KOPT-K1 (cell line): ENCODE data around the gene ARHGAP27.
"Not testable (repeated sequence)": the region's sequence is repeated elsewhere in the genome, so short reads cannot be mapped to it uniquely, and the experiment has no call there.

Source experiments
- H3K27ac ChIP-seq: fragments of 200-600 bp; sonication (generic); 2 replicates; pipeline ENCODE4 v1.5.1; 2016; ENCODE audit warnings: antibody characterized with exemption, mild to moderate bottlenecking, low read depth, low read length; ENCODE audit not compliant: poor library complexity, severe bottlenecking
- H3K36me3 ChIP-seq: fragments of 200-600 bp; sonication (generic); 2 replicates; pipeline ENCODE4 v1.5.1; 2017; ENCODE audit warnings: antibody characterized with exemption, mild to moderate bottlenecking, low read length, moderate library complexity; ENCODE audit not compliant: insufficient read depth
- H3K9me3 ChIP-seq: fragments of 200-600 bp; sonication (generic); 2 replicates; pipeline ENCODE4 v1.5.1; 2017; ENCODE audit warnings: antibody characterized with exemption, low read length, mild to moderate bottlenecking; ENCODE audit not compliant: insufficient read depth, poor library complexity, severe bottlenecking

Gene ARHGAP27

DNA sequence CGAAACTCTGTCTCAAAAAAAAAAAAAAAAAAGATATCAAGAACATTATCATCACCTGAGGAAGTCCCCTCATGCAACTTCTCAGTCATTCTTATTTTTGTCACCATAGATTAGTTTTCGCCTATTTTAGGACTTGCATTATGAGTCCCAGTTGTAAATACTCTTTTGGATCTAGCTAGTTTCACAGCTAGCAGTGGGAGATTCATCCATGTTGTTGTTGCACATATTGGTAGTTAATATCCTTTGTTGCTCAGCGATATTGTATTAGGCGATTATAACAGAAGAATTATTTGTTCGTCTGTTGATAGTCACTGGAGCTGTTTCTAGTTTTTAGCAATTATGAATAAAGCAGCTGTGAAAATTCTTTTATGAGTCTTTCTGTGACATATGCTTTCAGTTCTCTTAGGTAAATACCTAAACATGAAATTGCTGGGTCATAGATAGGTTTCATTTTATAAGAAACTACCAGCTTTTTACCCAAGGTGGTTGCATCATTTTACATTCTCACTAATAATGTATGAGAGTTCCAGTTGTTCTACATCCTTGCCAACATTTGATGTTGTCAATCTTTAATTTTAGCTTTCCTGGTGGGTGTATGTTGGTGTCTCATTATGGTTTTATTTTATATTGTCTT is 75.2 kb downstream of the ARHGAP27 start:
- Histone ChIP-seq H3K36me3 (no peaks in the 10 kb centered on the region), H3K9me3 (no peaks in the 10 kb centered on the region), H3K27ac (no peak overlapping the region)

DNA sequence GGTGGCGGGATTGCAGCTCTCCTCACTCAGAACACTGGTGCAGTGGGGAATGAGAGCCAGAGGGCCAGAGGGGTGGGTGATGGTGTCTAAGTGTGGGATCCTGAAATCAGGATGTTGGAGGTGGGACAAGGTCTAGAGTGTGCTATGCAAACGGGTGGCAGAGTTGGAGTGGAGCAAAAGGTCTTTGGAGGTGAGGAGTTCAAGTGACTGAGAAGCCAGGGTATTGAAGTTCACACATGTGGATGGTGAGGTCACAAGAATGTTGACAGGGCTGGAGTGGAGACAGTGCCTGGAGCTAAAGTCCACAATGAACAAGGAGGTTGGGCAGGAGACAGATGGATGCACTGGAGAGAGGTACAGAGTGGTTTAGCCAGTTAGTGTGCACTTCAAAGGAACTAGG is 77.6 kb downstream of the ARHGAP27 start:
- no peak overlapping the region for H3K27ac ChIP-seq
- H3K36me3 ChIP-seq = no peaks in the 10 kb centered on the region
- peaks cover 10% of the 10 kb centered on the region for H3K9me3 ChIP-seq

DNA sequence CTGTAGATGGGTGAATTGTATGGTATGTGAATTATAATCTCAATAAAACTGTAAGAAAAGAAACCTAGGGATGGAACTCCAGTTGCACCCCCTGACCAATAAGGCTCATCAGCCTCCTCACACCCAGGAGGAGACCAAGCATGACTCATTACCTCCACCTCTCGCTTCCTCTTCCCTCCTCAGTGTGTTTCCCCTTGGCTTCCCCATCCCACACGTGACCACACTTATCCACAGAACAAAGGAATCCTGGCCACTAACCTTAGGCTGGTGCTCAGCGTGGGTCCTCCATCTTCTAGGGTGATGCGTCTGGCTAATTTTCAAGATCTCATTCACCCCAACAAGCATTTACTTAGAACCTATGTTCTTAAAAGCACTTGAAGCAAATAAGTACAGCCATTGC is 79.6 kb downstream of the ARHGAP27 start:
- Histone ChIP-seq H3K36me3 (no peaks in the 10 kb centered on the region), H3K9me3 (peaks cover 10% of the 10 kb centered on the region), H3K27ac (no peak overlapping the region)

GRCh38 chr17:45351831-45352230 is 80.8 kb downstream of the ARHGAP27 start:
- no peak overlapping the region for H3K27ac ChIP-seq
- peaks cover 10% of the 10 kb centered on the region for H3K9me3 ChIP-seq
- no peaks in the 10 kb centered on the region for H3K36me3 ChIP-seq

- H3K27ac ChIP-seq = no peak overlapping the region
- H3K9me3 ChIP-seq = peaks cover 10% of the 10 kb centered on the region
- no peaks in the 10 kb centered on the region for H3K36me3 ChIP-seq
Observed at GRCh38 chr17:45347444-45347843, 85.2 kb downstream of the ARHGAP27 start.

DNA sequence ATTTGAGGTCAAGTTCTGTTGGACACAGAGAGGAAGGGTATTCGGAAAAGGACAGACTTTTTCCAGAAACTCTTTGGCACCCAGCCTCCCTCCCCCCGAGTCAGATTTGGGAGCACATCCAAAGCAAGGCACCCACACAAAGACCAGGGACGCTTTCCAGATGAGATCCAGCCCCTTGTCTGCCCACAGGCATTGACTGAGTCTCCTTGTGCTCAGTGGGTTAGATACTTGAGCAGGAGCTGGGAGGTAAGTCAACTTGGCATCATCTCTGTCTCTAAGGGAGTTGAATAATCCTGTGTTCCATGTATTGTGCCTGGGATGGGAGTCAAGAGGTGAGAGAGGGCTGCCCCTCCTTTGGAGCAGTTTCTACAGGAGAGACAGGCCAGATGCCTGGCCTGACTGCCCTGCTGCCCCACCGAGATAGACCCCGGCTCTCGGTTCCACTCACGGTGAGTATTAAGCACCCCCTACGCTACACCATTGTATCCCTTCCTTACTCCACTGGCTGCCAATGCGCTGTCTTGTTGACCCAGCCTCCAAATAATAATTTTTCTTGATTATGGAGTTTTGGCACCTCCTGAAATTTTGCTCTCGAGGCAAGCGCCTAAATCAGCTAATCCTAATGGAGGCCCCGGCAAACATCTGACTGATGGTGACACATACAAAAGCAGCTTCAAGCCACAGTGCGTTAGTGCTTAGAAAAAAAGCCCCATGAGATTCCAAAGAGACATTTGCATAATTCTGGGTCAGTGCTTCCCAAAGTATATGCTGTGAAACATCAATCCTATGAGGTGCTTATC is 86.3 kb downstream of the ARHGAP27 start:
- Histone ChIP-seq H3K27ac (no peak overlapping the region), H3K9me3 (peaks cover under 1% of the 10 kb centered on the region)

GRCh38 chr17:45345554-45346215 is 87.0 kb downstream of the ARHGAP27 start:
- H3K36me3 ChIP-seq = no peaks in the 10 kb centered on the region
- no peaks in the 10 kb centered on the region for H3K9me3 ChIP-seq
- H3K27ac ChIP-seq = no peak overlapping the region

More for the DNA sequence above, 86.3 kb downstream of the ARHGAP27 start:
- no peaks in the 10 kb centered on the region for H3K36me3 ChIP-seq

DNA sequence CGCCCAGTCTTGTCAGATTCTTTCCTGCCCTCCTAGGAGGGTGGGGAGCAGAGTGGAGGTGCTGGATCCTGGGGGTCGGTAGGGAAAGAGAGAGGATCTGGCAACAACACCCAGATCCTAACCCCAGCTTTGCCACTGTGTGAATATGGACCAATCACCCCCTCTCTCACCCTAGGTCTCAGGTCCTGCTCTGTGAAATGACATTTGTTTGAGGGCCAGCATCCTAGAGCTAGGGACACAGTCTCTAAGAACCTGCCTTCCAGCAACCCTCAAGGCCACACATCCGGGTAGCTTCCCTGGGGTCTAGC is 87.5 kb downstream of the ARHGAP27 start:
- H3K36me3 ChIP-seq = no peaks in the 10 kb centered on the region
- no peaks in the 10 kb centered on the region for H3K9me3 ChIP-seq
- H3K27ac ChIP-seq = no peak overlapping the region

DNA sequence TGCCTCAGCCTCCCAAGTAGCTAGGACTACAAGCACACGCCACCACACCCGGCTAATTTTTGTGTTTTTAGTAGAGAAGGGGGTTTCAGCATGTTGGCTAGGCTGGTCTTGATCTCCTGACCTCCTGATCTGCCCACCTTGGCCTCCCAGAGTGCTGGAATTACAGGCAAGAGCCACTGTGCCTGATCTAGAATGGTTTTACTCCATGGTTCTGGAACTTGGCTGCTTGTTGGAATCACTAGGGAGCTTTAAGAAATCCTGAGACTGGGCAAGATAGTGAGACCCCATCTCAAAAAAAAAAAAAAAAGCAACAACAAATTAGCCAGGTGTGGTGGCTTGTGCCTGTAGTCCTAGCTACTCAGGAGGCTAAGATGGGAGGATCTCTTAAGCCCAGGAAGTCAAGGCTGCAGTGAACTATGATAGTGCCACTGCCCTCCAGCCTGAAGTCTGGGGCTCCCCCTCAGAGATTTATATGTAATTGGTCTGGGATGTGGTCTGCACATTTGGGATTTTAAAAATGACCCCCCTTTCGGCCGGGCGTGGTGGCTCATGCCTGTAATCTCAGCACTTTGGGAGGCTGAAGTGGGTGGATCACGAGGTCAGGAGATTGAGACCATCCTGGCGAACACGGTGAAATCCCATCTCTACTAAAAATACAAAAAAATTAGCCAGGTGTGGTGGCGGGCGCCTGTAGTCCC is 88.6 kb downstream of the ARHGAP27 start:
- H3K9me3 ChIP-seq, H3K27ac ChIP-seq, H3K36me3 ChIP-seq: not testable (repeated sequence)
